H9 (cell line): ENCODE data around the gene LIPE. TPM values are rescaled to one million over a fixed set of nuclear protein-coding genes. Genes with fewer than 3 reads are reported as not detected.

ENCODE experiments used
- DNase-seq: peaks from one replicate; pipeline ENCODE4 v3.0.0-alpha.2; 2017
- H2AFZ ChIP-seq: one replicate; pipeline ENCODE4 v1.6.1; 2013; ENCODE audit warnings: mild to moderate bottlenecking, low read length, control low read depth, moderate library complexity
- H2AK5ac ChIP-seq: 2 replicates; pipeline ENCODE4 v1.6.1; 2013; ENCODE audit warnings: low read length, control low read depth, mixed read lengths; ENCODE audit not compliant: insufficient read length
- H2BK120ac ChIP-seq: one replicate; pipeline ENCODE4 v1.6.1; 2013; ENCODE audit warnings: low read depth, mild to moderate bottlenecking, low read length, control low read depth, inconsistent platforms; ENCODE audit not compliant: poor library complexity, severe bottlenecking
- H2BK12ac ChIP-seq: 2 replicates; pipeline ENCODE4 v1.6.1; 2013; ENCODE audit warnings: low read length, control low read depth, mixed read lengths, low read depth; ENCODE audit not compliant: insufficient read length
- H2BK15ac ChIP-seq: 2 replicates; pipeline ENCODE4 v1.6.1; 2013; ENCODE audit warnings: low read depth, low read length, control low read depth
- H2BK20ac ChIP-seq: one replicate; pipeline ENCODE4 v1.6.1; 2013; ENCODE audit warnings: low read depth, mild to moderate bottlenecking, low read length, control low read depth, inconsistent platforms; ENCODE audit not compliant: poor library complexity, severe bottlenecking
- H2BK5ac ChIP-seq: 2 replicates; pipeline ENCODE4 v1.6.1; 2013; ENCODE audit warnings: low read length, control low read depth, mixed read lengths; ENCODE audit not compliant: insufficient read length
- H3K14ac ChIP-seq: 2 replicates; pipeline ENCODE4 v1.6.1; 2013; ENCODE audit warnings: low read length, control low read depth; ENCODE audit not compliant: insufficient read depth
- H3K18ac ChIP-seq: 2 replicates; pipeline ENCODE4 v1.6.1; 2013; ENCODE audit warnings: low read depth, mild to moderate bottlenecking, mixed read lengths, low read length, control low read depth; ENCODE audit not compliant: insufficient read length
- H3K23ac ChIP-seq: 2 replicates; pipeline ENCODE4 v1.6.1; 2013; ENCODE audit warnings: low read length, control low read depth, mixed read lengths, low read depth; ENCODE audit not compliant: insufficient read length
- H3K23me2 ChIP-seq: 2 replicates; pipeline ENCODE4 v1.6.1; 2013; ENCODE audit warnings: low read depth, mild to moderate bottlenecking, mixed read lengths, low read length, control low read depth; ENCODE audit not compliant: insufficient read length, poor library complexity, severe bottlenecking
- H3K27ac ChIP-seq: 2 replicates; pipeline ENCODE4 v1.5.1; 2013; ENCODE audit warnings: low read length, control low read depth, mixed read lengths, low read depth; ENCODE audit not compliant: insufficient read length
- H3K27me3 ChIP-seq: 2 replicates; pipeline ENCODE4 v1.6.1; 2013; ENCODE audit warnings: low read length, control low read depth, inconsistent platforms; ENCODE audit not compliant: insufficient read depth
- H3K4ac ChIP-seq: 2 replicates; pipeline ENCODE4 v1.6.1; 2013; ENCODE audit warnings: low read depth, mild to moderate bottlenecking, control low read depth, inconsistent platforms, low read length, moderate library complexity
- H3K4me1 ChIP-seq: 2 replicates; pipeline ENCODE4 v1.6.1; 2013; ENCODE audit warnings: low read length, control low read depth, inconsistent platforms; ENCODE audit not compliant: insufficient read depth
- H3K4me2 ChIP-seq: 2 replicates; pipeline ENCODE4 v1.6.1; 2013; ENCODE audit warnings: low read length, control low read depth, mixed read lengths; ENCODE audit not compliant: insufficient read length, insufficient read depth
- H3K56ac ChIP-seq: 2 replicates; pipeline ENCODE4 v1.6.1; 2013; ENCODE audit warnings: low read depth, mild to moderate bottlenecking, mixed read lengths, low read length, control low read depth; ENCODE audit not compliant: insufficient read length
- H3K79me1 ChIP-seq: 2 replicates; pipeline ENCODE4 v1.6.1; 2013; ENCODE audit warnings: low read depth, mild to moderate bottlenecking, moderate library complexity, low read length, control low read depth, inconsistent platforms; ENCODE audit not compliant: insufficient read depth, poor library complexity, severe bottlenecking
- H3K79me2 ChIP-seq: 2 replicates; pipeline ENCODE4 v1.6.1; 2013; ENCODE audit warnings: low read length, control low read depth, inconsistent platforms; ENCODE audit not compliant: insufficient read depth
- H3K9ac ChIP-seq: 2 replicates; pipeline ENCODE4 v1.6.1; 2013; ENCODE audit warnings: low read length, control low read depth, mixed read lengths; ENCODE audit not compliant: insufficient read length; ENCODE audit errors: extremely low read depth
- H3K9me3 ChIP-seq: one replicate; pipeline ENCODE4 v1.6.1; 2013; ENCODE audit warnings: low read depth, low read length, inconsistent platforms; ENCODE audit not compliant: control insufficient read depth
- H3T11ph ChIP-seq: one replicate; pipeline ENCODE4 v1.6.1; 2013; ENCODE audit warnings: mild to moderate bottlenecking, low read length, control low read depth, inconsistent platforms
- H4K20me1 ChIP-seq: one replicate; pipeline ENCODE4 v1.6.1; 2013; ENCODE audit not compliant: control insufficient read depth, insufficient read length, insufficient read depth
- H4K5ac ChIP-seq: 2 replicates; pipeline ENCODE4 v1.6.1; 2013; ENCODE audit warnings: low read depth, mild to moderate bottlenecking, mixed read lengths, low read length, control low read depth; ENCODE audit not compliant: insufficient read length
- H4K8ac ChIP-seq: replicated peaks from 2 replicates; pipeline ENCODE4 v1.6.1; 2013; ENCODE audit warnings: low read length, control low read depth, mixed read lengths, low read depth; ENCODE audit not compliant: insufficient read length
- H4K91ac ChIP-seq: 2 replicates; pipeline ENCODE4 v1.6.1; 2013; ENCODE audit warnings: low read depth, mild to moderate bottlenecking, moderate library complexity, mixed read lengths, low read length, control low read depth; ENCODE audit not compliant: insufficient read length
- H3K27ac Mint-ChIP-seq, 3 experiments: 2 replicates in 2 of 3; 3 replicates in 1 of 3; pipeline ENCODE4 v1.8.0; 2020 to 2021; ENCODE audit warnings: mixed read lengths in 3 of 3, mild to moderate bottlenecking in 1 of 3, moderate library complexity in 1 of 3
- H3K27me3 Mint-ChIP-seq: 2 replicates; pipeline ENCODE4 v1.8.0; 2021; ENCODE audit warnings: low read depth, mild to moderate bottlenecking, moderate library complexity, mixed read lengths
- H3K36me3 Mint-ChIP-seq, 3 experiments: 2 replicates in 2 of 3; 3 replicates in 1 of 3; pipeline ENCODE4 v1.8.0; 2020 to 2021; ENCODE audit warnings: low read depth in 3 of 3, mixed read lengths in 3 of 3; ENCODE audit not compliant: insufficient read depth in 1 of 3
- H3K4me1 Mint-ChIP-seq, 2 experiments: 2 replicates each; pipeline ENCODE4 v1.8.0; 2020; ENCODE audit warnings: mixed read lengths in 2 of 2
- H3K4me3 Mint-ChIP-seq, 2 experiments: 2 replicates in 1 of 2; 3 replicates in 1 of 2; pipeline ENCODE4 v1.8.0; 2020 to 2021; ENCODE audit warnings: mild to moderate bottlenecking in 2 of 2, mixed read lengths in 2 of 2, moderate library complexity in 1 of 2
- H3K9me3 Mint-ChIP-seq, 2 experiments: 2 replicates in 1 of 2; 3 replicates in 1 of 2; pipeline ENCODE4 v1.8.0; 2020; ENCODE audit warnings: mild to moderate bottlenecking in 2 of 2, mixed read lengths in 2 of 2, moderate library complexity in 1 of 2
- WGBS: extraction: QIAGEN DNeasy Blood & Tissue Kit; methylation state at CpG from one replicate; pipeline ENCODE4 v1.1.7; 2013; ENCODE audit warnings: missing lambda C conversion rate, low lambda C conversion rate, mixed read lengths; ENCODE audit not compliant: insufficient read length; ENCODE audit errors: extremely low coverage; 5-methylcytosine and 5-hydroxymethylcytosine counted together
- total RNA-seq: library from RNA; stranded (reverse); gene quantifications from 2 replicates; pipeline ENCODE4 v1.2.1, GENCODE V29; 2021
- TF ChIP-seq, protein P1 (sequence below): fragments of 200-600 bp; sonication (generic); conservative IDR thresholded peaks from 3 replicates; pipeline ENCODE4 v1.8.0; 2021; ENCODE audit warnings: antibody characterized with exemption, mild to moderate bottlenecking

LIPE gene
- total RNA-seq, 1 experiment from 2014 or later: 6.3 TPM

DNA sequence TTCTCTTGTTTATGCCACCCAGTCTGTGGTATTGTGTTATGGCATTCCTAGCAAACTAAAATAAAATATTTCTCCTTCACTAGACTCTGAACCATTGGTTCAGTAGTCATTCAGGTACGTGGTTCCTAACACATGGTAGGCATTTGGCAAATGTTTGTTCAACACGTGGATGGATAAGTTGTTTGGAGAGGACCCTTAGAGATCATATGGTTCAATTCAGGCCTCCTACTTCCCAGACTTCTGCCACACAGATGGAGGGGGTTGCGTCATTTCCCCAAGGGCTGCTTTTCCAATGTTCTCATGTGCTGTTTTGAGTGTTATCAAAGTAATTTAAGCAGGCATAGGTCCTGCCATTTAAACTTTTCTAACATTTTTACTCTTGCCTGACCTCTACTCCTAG lies 8.8 kb upstream of the LIPE start:
- H2BK5ac ChIP-seq: no peak overlapping the region
- no peaks in the 10 kb centered on the region for H4K20me1 ChIP-seq
- no peak overlapping the region for H3K4ac ChIP-seq
- H3K27me3 ChIP-seq: no peaks in the 10 kb centered on the region
- no peak overlapping the region for H4K8ac ChIP-seq
- H3K27me3 Mint-ChIP-seq: peaks cover 25% of the 10 kb centered on the region
- no peaks in the 10 kb centered on the region for H3K9me3 ChIP-seq
- H2BK15ac ChIP-seq: no peak overlapping the region
- no peak overlapping the region for H3K4me3 Mint-ChIP-seq
- no peak overlapping the region for H2BK120ac ChIP-seq
- no peaks in the 10 kb centered on the region for H3K36me3 Mint-ChIP-seq
- H3K9me3 Mint-ChIP-seq: no peaks in the 10 kb centered on the region
- H3K23me2 ChIP-seq: no peaks in the 10 kb centered on the region
- no peaks in the 10 kb centered on the region for H3K79me2 ChIP-seq
- no peak overlapping the region for H3T11ph ChIP-seq
- H2AFZ ChIP-seq: no peak overlapping the region
- peaks cover 10 to 12% of the 10 kb centered on the region in 2 experiments for H3K4me1 Mint-ChIP-seq
- H3K23ac ChIP-seq: no peak overlapping the region
- no peak overlapping the region for H3K4me2 ChIP-seq
- H3K14ac ChIP-seq: no peak overlapping the region
- no peak overlapping the region for H2BK12ac ChIP-seq
- WGBS: no CpG with 5 or more reads among the region's 3 CpGs
- no peak overlapping the region for H2AK5ac ChIP-seq
- TF ChIP-seq, protein P1, sequence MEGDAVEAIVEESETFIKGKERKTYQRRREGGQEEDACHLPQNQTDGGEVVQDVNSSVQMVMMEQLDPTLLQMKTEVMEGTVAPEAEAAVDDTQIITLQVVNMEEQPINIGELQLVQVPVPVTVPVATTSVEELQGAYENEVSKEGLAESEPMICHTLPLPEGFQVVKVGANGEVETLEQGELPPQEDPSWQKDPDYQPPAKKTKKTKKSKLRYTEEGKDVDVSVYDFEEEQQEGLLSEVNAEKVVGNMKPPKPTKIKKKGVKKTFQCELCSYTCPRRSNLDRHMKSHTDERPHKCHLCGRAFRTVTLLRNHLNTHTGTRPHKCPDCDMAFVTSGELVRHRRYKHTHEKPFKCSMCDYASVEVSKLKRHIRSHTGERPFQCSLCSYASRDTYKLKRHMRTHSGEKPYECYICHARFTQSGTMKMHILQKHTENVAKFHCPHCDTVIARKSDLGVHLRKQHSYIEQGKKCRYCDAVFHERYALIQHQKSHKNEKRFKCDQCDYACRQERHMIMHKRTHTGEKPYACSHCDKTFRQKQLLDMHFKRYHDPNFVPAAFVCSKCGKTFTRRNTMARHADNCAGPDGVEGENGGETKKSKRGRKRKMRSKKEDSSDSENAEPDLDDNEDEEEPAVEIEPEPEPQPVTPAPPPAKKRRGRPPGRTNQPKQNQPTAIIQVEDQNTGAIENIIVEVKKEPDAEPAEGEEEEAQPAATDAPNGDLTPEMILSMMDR: no peak
- H3K18ac ChIP-seq: no peak overlapping the region
- peak overlapping the region; percentile 62 for H2BK20ac ChIP-seq
- no peak overlapping the region for H4K91ac ChIP-seq
- no peaks in the 10 kb centered on the region; the same call in 1 of the 2 replicates for H3K4me1 ChIP-seq
- no peak overlapping the region for H4K5ac ChIP-seq
- no peaks in the 10 kb centered on the region for H3K79me1 ChIP-seq
- no peak overlapping the region for H3K56ac ChIP-seq
- no peak overlapping the region for H3K27ac Mint-ChIP-seq
- no peak overlapping the region for H3K9ac ChIP-seq
- DNase-seq: no peak
- H3K27ac ChIP-seq: no peak overlapping the region
